SK-N-MC (cell line): ENCODE results near the gene NCAM2.

Source experiments
- EZH2 ChIP-seq: fragments of 200-600 bp; sonication (generic); IDR thresholded peaks from one replicate; pipeline ENCODE4 v1.6.1; 2017; ENCODE audit warnings: antibody characterized with exemption
- POLR2AphosphoS5 ChIP-seq: IDR thresholded peaks from 2 replicates; pipeline ENCODE4 v1.6.1; 2012; ENCODE audit warnings: mild to moderate bottlenecking, low read depth, low read length, borderline replicate concordance

DNA sequence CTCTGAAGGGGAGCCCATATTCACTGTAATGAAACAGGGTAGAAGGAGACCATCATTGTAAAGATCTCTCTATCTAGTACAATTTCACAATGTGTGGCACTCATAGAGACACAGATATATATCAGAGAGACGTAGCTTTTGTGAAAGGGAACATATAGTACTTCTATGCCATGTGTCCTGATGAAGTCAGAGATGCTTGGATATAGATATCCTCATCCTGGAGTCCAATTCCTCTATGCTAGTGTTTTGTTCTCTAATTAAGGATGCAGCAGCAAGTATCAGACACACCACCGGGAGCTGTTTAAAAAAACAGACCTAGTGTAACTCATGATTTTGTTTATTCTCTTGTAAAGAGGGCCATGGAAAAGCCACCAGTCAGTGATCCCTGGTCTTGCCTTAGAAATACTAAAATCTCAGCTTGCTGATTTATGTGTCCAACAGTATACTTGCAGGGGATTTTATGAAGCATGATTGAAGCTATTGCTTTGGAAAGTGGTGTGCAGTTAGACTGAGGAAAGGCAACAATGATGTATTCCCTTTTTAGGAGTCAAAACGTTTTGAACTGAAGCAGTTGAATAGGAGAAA lies 2.5 kb downstream of the NCAM2 start:
- TF ChIP-seq EZH2 = no peak
- TF ChIP-seq POLR2AphosphoS5 = no peak
